Renal cortex interstitium (tissue), 11 donors: Measurements from ENCODE around the gene GOLGA5. TPM values are rescaled to one million over a fixed set of nuclear protein-coding genes. Genes with fewer than 3 reads are reported as not detected.
A peak's percentile ranks its signal among the peaks of the same experiment; 100 is the strongest.
"Not testable (repeated sequence)": the region's sequence is repeated elsewhere in the genome, so short reads cannot be mapped to it uniquely, and the experiment has no call there.

Experiments used
- DNase-seq, 11 donors: peaks; one replicate each; pipeline ENCODE4 v3.0.0-alpha.2; 2013; ENCODE audit warnings: low read depth in 9 of 11, low spot score in 4 of 11; ENCODE audit errors: extremely low read depth in 1 of 11
- polyA plus RNA-seq, 3 donors: library from polyadenylated mRNA; unstranded; fragments of 120-200 nt; gene quantifications; one replicate each; pipeline ENCODE4 v1.2.1, GENCODE V29; 2013; ENCODE audit not compliant: insufficient read length in 3 of 3

The GOLGA5 gene
- polyA plus RNA-seq, 3 donors, result 37.7 to 47.2 (median 39.4) TPM

DNA sequence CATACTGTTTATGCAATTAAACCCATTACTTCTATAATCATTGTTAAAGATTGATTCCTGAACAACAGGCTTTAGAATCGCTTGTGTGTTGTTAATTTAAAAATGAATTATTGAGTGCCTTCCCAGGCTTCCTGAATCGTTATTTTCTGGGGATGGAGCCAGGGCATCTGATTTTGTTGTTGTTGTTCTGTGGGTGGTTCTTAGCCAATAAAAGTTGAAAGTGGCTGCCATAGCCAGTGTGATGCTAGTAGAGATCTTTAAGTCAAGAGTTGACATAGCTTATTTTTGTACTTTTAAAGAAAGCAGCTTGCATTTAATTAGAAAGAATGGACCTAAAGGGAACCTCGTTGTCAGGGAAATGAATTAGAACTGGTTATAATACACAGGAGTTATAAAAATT is 6.4 kb downstream of the GOLGA5 start:
- DNase-seq, result no peak

GRCh38 chr14:92801917-92802316 is 7.8 kb downstream of the GOLGA5 start:
- DNase-seq, result no peak

- no peak for DNase-seq
These were observed 8.6 kb downstream of the GOLGA5 start for GRCh38 chr14:92802678-92803077.

- DNase-seq, result no peak
These were observed 19.1 kb downstream of the GOLGA5 start for GRCh38 chr14:92813201-92813600.

DNA sequence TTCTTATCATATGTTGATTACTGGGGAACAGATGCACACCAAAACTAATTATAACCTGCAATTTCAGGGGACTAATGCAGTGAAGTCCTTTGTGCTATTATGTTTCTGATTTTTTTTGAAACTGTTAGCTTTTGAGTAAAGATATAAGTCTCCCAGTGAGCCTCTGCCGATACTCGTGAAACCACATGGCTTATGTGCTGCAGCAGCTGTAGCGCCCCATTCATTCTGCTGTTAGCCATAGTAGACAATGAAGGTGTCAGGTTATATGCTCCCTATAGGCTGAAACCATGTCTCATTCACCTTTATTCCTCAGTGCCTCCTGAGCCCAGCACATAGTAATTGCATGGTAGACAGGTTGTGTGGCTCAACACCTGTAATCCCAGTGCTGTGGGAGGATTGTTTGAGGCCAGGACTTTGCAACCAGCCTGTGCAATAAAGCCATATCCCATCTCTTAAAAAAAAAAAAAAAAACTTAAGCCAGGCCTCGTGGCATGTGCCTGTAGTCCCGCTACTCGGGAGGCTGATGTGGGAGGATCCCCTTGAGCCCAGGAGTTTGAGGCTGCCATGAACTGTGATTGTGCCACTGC is 25.0 kb downstream of the GOLGA5 start:
- DNase-seq, result no peak

- not testable (repeated sequence) for DNase-seq
These were observed 25.8 kb downstream of the GOLGA5 start for GRCh38 chr14:92819680-92820535.

DNA sequence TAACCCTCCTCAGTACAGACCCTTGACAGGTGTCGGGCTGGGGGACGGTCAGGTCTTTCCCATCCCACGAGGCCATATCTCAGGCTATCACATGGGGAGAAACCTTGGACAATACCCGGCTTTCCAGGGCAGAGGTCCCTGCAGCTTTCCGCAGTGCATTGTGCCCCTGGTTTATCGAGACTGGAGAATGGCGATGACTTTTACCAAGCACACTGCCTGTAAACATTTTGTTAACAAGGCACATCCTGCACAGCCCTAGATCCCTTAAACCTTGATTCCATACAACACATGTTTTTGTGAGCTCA is 26.4 kb downstream of the GOLGA5 start:
- not testable (repeated sequence) for DNase-seq

DNA sequence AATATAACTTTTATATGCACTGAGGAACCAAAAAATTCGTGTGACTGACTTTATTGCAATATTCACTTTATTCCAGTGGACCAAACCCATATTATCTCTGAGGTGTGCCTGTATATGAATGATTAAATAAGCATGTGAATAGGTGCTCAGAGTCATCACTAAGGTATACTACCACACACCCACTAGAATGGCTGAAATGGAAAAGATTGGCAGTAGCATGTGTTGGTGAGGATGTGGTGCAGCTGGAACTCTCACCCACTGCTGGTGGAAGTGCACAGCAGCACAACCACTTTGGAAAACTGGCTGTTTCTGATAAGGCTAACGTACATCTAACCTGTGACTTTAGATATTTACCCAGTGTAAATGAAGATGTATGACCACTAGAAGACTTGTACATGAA is 36.8 kb downstream of the GOLGA5 start:
- DNase-seq, result no peak

DNA sequence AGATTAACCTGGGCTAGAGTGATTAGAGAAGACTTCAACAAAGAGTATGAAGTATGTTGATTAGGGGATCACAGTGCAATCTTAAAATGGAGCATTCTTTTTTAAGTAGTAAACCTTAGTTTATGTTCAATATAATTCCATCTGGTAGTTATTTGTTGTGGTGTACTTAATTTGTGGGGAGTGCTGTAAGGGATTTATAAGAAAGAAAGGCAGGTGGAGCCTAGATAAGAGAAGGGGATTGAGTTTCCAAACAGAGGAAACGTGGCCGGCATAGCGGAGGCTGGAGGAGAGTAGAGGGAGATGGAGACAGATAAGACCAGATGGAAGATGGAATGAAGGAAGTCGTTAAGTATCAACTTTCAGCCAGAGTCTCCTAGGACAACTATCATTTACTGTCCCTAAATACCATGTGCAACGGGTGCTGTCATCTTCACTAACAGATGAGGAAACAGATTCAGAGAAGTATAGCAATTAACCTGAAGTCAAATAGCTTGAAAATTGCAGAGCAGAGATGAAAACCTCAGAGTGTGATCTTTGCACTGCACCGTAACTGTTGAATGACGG is 38.1 kb downstream of the GOLGA5 start:
- no peak for DNase-seq

DNA sequence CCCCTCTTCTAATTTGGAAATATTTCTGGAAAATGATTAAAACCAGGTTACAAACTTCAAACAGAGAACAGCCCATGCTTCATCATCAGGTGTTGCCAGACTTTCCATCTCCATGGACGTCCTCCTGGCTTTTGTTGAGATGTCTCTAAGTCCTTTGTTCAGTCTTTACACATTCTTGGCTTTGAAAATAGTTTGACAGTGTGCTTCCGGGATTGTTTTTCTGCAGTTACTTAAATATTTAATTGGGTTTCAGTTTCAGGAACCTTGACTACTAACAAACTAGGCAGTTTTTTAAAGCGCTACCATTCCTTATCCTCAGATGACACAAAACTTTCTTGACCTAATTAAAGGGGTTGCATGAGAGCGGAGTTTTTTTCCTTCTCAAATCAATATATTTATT is 47.8 kb downstream of the GOLGA5 start:
- DNase-seq, result no peak

DNA sequence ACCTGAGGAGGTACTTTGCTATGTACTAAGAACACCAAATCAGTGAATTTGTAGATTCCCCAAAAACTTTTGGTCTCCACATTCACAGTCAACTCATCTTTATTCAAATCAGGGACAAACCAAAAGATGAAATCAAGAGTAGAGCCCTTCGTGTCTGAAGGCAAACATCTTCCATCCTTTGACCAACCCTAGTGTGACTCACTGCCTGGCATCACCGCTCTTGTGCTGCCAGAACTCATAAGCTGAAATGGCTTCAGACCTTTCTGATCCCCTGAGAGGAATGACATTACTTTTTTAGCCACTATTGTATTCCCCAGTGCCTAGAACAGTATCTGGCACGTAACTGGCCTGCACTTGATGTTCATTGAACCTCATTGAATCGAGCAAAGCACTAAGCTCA is 50.1 kb downstream of the GOLGA5 start:
- DNase-seq, result no peak

DNA sequence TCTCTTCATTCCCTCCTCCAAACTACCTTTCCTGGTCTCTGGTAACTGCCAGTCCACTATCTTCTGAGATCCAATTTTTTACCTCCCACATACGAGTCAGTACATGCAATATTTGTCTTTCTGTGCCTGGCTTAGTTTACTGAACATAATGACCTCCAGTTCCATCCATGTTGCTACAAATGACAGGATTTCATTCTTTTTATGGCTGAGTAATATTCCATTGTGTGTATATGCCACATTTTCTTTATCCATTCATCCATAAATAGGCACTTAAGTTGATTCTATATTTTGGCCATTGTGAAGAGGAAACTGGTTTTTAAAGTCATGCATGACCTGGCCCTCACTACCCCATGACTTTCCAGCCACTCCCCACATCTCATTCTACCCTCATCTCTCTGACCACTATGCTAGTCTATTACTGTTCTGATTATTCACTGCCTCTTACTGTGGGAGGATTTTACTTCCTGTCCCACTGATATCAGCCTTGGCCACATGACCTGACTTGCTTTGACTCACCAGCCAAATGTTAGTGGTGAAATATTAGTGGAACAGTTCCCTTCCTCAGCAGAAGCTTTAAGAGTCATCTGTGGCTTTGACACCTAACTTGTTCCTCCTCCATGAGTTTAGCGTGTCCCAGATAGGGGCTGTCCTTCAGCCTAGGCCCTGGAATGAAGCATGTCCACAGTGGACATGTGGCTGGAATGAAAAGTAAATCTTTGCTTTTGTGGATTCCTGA is 52.2 kb downstream of the GOLGA5 start:
- DNase-seq, result no peak

DNA sequence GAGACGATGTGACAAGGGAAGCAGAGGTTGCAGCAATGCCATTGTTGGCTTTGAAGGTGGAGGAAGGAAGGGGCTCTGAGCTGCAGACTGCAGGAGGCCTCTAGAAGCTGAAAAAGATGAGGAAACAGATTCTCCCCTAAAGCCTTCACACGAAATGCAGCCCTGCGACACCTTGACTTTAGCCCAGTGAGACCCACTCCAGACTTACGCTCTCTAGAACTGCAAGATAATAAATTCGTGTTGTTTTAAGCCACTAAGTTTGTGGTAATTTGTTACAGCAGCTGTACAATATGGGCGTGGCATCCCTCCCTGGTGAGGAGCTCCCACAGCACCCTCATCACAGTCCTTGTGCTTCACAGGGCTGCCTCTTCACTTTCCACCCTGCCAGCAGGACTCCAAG is 53.2 kb downstream of the GOLGA5 start:
- DNase-seq, result no peak

GRCh38 chr14:92847749-92848148 is 53.6 kb downstream of the GOLGA5 start:
- no peak for DNase-seq

GRCh38 chr14:92848887-92849286 is 54.8 kb downstream of the GOLGA5 start:
- DNase-seq, result peak in 4 of 11 donors; percentile 14 to 36 (median 22)

GRCh38 chr14:92850492-92850891 is 56.4 kb downstream of the GOLGA5 start:
- DNase-seq, result no peak

GRCh38 chr14:92853136-92853535 is 59.0 kb downstream of the GOLGA5 start:
- not testable (repeated sequence) for DNase-seq

- DNase-seq, result no peak
These were observed 66.1 kb downstream of the GOLGA5 start for GRCh38 chr14:92860049-92860840.
